ENCODE data around the gene TMEM187.

Gene TMEM187

GRCh38 chrX:154006947-154007346 lies 34.4 kb downstream of the TMEM187 start:
- DNase-seq: no peak

- DNase-seq: no peak
These were observed 36.0 kb downstream of the TMEM187 start for GRCh38 chrX:154008521-154008920.

- no peak for DNase-seq
These were observed 38.0 kb downstream of the TMEM187 start for GRCh38 chrX:154010330-154011087.

- DNase-seq: no peak
These were observed 39.1 kb downstream of the TMEM187 start for GRCh38 chrX:154011376-154012335.

DNA sequence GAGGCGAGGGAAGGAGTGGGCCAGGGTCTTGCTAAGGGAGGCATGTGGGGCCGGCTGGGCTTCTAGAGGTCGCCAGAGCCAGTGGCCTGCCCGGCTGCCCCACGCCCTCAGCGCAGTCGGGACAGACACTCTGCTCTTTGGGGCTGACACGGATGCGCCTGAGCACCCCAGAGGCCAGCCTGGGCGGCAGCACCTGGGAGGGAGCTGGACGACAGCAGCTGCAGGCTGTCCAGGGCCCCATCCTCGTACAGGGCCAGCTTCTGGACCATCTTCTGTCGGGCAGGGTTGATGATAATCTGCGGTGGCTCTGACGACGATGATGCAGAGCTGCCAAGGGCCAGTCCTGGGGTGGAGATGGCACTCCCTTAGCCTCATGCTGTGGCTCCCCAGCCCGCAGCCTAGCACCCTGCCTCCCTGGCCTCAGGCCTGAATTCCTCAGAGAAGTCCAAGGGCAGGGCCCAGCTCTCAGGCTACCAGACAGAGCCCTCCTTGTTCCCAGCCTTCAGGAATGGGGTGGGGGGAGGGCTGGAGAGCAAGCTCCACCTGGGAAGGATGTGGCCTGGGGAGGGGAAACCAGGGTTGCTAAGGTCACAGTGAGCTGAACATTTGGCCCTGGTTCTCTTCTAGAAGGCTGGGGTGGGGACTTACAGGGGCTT lies 39.9 kb downstream of the TMEM187 start:
- DNase-seq: no peak

- no peak for DNase-seq
These were observed 40.5 kb downstream of the TMEM187 start for GRCh38 chrX:154013001-154013421.

- peak; percentile 64 for DNase-seq
These were observed 41.2 kb downstream of the TMEM187 start for GRCh38 chrX:154013614-154014360.

DNA sequence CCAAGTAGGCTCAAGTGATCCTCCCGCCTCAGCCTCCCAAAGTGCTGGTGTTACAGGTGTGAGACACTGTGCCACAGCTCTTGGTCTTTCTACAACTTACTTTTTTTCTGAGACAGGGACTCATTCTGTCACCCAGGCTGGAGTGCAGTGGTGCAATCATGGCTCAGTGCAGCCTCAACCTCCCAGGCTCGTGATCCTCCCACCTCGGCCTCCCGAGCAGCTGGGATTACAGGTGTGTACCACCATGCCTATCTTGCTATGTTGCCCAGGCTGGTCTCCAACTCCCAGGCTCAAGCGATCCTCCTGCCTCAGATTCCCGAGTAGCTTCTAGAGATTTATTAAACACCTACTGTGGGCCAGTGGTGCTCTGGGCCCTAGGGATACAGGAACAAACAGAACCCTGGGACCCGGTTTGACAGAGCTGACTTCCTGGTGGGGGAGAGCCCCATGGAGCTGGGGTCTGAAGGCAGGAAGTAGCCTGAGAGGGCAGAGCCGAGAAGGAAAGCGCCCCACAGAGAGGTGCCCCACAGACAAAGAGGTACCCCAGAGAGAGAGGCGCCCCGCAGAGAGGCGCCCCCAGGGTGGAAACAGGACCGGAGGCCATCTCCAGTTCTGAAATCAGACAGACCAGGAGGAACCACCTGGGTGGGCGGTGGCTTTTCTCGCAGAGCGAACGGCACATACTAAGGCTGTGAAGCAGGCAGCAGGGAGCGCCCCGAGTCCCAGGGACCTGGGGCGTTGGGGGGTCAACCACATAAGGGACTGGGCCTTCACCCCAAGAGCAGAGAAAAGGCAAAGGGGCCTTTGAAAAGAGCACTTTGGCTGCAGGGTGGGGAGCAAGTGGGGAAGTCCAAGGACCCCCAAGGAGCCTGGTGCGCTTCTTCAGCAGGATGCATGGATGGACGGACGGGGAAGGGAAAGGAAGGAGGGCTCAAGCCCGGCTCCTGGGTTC lies 42.2 kb downstream of the TMEM187 start:
- no peak for DNase-seq

DNA sequence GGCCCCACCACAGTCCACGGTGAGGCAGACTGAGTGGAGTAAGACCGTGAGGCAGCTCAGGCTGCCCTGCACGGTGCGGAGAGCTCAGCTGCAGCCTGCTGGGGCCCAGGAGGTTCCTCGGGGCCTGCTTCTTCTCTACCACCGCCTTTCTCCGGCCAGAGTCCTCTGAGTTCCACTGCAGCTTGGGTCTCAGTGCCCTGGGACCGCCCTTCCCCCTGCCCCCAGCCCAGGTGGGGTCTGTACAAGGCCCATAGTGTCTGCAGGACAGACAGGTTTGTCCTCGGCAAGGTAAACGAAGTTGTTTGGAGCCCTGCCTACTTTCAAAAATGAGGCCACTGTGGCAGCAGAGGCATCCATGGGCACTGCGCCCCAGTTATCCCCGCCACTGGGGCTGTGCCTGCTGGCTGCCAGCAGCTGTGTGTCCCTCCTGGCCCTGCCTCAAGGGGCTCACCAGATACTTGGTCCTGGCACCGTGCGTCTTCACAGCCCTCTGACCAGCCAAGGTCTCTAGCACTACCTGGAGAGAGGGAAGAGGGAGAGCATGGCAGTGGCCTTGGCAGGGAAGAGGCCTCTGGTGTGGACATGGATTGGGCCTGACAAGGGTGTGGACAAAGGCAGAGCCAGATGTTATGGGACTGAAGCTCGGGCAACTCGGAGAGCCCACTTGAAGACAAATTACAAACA lies 43.2 kb downstream of the TMEM187 start:
- DNase-seq: no peak

GRCh38 chrX:154016366-154017076 lies 44.0 kb downstream of the TMEM187 start:
- no peak for DNase-seq

DNA sequence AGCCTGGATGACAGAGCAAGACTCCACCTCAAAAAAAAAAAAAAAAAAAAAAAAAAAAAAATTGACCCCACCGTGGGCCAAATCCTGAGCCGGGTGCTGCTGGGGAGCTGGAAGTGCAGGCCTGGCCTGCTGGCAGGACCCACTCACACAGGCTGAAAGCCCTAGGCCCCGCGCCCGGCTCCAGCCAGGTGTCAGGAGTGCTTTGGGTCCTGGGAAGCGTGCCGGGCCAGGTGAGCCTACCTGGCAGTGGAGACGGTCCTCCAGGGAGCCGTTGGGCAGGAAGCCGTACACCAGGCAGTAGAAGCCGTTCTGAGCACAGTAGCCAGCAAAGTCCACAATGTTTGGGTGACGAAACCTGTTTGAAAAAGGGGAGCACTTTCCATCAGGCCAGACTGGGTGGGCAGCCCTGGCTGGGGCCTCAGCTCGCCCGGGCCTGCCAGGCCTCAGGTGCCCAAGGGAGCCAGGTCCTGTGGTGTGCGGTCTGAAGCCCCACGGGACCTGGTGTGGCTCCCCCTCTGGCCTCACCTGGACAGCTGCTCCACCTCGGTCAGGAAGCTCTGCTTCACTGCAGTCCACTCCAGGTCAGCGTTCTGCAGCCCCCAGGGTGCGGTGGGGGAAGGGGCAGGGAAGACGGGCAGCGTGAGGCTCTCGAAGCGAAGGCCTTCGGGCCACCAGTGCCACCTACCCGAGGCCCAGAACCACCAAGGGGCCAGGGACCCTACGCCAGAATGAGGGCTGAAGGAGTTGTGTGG lies 45.4 kb downstream of the TMEM187 start:
- no peak for DNase-seq

- no peak for DNase-seq
These were observed 46.0 kb downstream of the TMEM187 start for GRCh38 chrX:154018518-154019060.

- DNase-seq: peak; percentile 38
These were observed 46.6 kb downstream of the TMEM187 start for GRCh38 chrX:154019061-154019621.

DNA sequence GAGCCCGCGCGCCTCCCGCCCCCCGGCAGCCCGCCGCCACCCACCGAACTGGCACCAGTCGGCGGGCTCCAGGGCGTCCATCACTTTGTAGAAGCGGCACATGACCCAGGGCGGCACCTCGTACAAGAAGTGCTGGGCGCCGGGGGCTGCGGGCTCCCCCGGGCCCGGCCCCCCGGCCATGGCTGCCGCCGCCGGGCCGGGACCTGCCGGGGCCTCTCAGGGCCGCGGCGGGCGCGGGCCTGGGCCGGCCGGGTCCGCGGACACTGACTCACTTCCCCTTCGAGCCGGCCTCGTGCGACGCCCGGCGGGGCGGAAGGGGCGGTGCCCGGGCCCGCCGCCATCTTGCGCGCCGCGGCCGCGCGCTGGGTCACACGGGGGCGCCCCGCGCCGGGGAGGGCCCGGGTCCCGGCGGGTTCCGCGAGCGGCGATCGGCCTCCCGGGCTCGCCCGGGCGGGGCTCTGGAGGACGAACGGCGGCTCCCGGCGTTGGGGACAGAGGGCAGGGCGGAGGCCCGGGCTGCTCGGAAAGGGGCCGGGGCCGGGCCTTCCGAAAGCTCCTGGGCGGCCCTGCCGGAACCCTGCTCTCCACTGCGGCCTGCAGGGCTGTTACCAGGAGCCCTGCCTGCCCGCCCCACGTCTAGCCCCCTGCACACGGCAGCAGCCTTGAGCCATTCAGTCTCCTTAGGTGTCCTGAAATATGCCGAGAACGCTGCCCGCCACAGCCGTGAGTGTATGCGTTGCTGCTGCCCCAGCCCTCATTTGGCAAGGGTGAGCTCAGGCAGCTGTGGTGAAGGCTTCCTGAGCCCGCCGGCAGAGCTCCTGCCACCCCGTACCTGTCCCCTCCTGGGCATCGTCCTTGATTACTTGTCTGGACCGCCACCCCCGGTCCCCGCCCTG lies 47.3 kb downstream of the TMEM187 start, which contains the start of gene IRAK1:
Gene IRAK1, minus strand, starts transcription at position 270 of the 896 bp plus-strand sequence. Its CDS starts 90 bp downstream, at position 180.
- DNase-seq: peak; percentile 71

DNA sequence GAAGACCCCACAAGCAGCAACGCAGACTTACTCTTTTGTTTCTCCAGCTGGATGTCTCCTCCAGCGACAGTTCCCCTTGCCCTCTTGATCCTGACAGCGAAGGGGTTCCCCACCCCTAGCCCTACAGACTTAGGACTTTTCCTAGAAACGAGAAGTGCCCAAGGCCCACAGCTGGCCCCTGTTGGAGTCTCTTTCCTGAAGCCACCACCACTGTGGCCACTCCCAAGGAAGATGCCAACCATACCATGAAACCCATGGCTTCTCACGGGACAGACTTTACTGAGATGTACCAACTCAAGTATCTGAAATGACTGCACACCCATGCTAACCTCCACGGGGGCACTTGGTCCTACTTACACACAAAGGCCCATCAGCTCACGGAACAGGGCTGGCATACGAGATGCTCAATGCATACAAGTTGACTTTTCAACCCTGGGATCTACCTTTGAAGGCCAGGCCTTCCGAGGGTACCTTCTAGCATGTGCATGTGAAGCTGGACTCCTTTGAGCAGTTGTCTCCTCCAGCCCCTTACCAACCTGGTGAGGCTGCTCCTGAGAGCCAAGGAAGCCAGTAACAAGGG lies 48.1 kb downstream of the TMEM187 start:
- DNase-seq: peak; percentile 34

GRCh38 chrX:154021131-154021611 lies 48.6 kb downstream of the TMEM187 start:
- DNase-seq: peak; percentile 38

- DNase-seq: no peak
These were observed 49.6 kb downstream of the TMEM187 start for GRCh38 chrX:154022108-154022507.

Measured in activated CD4-positive, alpha-beta T cell treated with anti-CD3 and anti-CD28 coated beads, Interleukin-10, Interleukin-2, amounts not matched to agents 100 ng/mL and 50 ng/mL, durations not matched to agents 16 hours and 8 hours (primary cell).